GM21619 (cell line): ENCODE data around the gene SPATS2.

Source experiments
- ATAC-seq: cut with Tn5 transposase; IDR thresholded peaks from one replicate; pipeline ENCODE4 v1.9.1; 2021; ENCODE audit not compliant: unreplicated experiment

The SPATS2 gene

GRCh38 chr12:49568442-49569162 is 201.3 kb downstream of the SPATS2 start:
- ATAC-seq: peak; percentile 11
